ENCODE results near the gene FOXM1.

- TF ChIP-seq, protein P1, sequence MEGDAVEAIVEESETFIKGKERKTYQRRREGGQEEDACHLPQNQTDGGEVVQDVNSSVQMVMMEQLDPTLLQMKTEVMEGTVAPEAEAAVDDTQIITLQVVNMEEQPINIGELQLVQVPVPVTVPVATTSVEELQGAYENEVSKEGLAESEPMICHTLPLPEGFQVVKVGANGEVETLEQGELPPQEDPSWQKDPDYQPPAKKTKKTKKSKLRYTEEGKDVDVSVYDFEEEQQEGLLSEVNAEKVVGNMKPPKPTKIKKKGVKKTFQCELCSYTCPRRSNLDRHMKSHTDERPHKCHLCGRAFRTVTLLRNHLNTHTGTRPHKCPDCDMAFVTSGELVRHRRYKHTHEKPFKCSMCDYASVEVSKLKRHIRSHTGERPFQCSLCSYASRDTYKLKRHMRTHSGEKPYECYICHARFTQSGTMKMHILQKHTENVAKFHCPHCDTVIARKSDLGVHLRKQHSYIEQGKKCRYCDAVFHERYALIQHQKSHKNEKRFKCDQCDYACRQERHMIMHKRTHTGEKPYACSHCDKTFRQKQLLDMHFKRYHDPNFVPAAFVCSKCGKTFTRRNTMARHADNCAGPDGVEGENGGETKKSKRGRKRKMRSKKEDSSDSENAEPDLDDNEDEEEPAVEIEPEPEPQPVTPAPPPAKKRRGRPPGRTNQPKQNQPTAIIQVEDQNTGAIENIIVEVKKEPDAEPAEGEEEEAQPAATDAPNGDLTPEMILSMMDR (IDR thresholded peaks at IDR 0.05), result no peak
- no peak for TF ChIP-seq EZH2 (IDR thresholded peaks at IDR 0.05)
- TF ChIP-seq EZH2phosphoT487 (IDR thresholded peaks at IDR 0.05), result no peak
Measured at GRCh38 chr12:2924019-2924418, 47.0 kb upstream of the FOXM1 start.
